ENCODE results near the gene TRAM2.

TRAM2 gene

DNA sequence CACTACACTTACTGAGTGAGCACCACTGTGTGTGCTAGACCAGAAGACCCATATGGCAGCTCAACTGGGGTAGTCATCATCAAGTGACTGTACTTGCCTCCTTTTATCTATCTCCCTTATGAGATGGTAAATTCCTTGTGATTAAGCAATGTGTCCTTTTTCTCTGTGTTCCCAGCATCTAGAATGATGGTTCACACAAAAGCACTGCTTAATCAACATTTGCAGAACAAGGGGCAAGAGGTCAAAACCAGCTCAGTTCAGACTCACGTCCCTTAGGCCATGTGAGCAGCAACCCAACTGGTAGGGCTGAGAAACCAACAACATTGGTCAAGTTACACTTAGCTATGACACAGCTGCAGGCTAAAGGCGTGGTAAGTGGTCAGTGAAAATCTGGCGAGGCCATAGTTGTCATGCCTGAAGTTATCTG is 10.0 kb downstream of the TRAM2 start:
- DNase-seq (ENCODE audit: low read depth in 2 of 2), result no peak

DNA sequence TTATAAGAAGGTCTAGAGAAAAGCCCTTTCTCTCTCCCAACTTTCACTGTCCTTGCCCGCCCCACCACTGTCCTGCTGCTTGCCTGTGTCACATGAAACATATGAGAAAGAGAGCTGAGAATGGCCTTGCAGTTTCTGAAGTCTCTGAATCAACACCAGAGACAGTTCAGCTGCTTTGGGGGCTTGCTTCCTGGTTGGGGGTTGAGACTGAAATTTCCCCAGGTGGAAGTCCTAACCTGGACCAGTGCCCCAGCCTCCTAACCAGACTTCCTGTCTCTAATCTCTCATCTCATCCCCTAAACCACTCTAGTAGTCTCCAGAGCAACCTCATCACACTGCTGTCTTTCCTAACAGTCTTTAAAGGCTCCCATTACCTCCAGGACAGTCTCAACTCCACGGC is 10.7 kb downstream of the TRAM2 start:
- no peak for DNase-seq (ENCODE audit: low read depth in 2 of 2)

DNA sequence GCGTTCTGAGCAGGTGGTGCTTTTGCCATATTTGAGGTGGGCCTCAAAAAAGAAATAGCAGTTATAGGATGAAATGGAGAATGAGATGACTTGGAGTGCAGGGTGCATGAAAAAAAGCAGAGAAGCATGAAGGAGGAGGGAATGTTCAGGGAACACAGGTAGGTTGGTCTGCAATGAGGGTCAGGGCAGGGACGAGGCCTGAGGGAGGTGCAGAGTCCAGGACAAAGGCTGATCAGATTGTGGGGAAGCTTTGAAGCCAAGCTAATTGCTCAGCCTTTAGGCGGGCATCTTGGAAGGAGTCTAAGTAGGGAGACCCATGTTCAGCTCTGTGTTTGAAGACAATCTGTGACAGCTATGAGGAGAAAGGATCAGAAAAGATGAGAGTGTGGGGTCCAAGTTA is 12.0 kb downstream of the TRAM2 start:
- no peak for DNase-seq (ENCODE audit: low read depth in 2 of 2)

DNA sequence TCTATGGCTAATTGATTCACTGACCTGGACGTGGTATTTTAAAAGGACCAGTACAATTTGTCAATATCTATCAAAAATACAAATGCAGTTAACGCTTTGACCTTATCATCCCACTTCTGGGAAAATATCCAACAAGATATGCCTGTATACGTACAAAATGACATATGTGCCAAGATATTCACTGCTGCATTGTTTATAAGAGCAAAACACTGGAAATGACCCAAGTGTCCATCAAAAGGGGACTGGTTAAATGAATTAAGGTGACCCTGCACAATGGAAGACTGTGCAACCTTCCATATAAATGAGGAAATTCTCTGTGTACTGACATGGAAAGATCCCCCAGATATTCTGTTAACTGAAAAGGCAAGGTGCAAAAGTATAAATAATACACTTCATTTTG is 13.9 kb downstream of the TRAM2 start:
- DNase-seq (ENCODE audit: low read depth in 2 of 2), result no peak

DNA sequence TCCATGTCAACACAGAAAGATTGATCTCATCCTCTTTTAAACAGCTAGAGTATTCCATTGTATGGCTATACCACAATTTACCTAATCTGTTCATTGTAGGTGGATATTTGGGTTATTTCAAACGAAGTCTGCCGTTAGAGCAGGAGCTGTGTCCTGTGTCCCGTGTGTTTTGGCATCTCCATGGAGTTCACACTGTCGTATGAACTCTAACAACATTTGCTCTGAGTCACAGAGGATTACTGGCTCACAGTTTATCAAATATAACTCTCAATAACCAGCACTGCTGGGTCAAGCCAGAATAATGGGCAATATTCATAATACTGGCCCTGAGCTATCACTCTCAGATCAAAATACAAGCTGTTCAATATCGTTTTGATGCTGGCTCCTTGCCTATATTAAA is 16.4 kb downstream of the TRAM2 start:
- DNase-seq (ENCODE audit: low read depth in 2 of 2), result no peak

DNA sequence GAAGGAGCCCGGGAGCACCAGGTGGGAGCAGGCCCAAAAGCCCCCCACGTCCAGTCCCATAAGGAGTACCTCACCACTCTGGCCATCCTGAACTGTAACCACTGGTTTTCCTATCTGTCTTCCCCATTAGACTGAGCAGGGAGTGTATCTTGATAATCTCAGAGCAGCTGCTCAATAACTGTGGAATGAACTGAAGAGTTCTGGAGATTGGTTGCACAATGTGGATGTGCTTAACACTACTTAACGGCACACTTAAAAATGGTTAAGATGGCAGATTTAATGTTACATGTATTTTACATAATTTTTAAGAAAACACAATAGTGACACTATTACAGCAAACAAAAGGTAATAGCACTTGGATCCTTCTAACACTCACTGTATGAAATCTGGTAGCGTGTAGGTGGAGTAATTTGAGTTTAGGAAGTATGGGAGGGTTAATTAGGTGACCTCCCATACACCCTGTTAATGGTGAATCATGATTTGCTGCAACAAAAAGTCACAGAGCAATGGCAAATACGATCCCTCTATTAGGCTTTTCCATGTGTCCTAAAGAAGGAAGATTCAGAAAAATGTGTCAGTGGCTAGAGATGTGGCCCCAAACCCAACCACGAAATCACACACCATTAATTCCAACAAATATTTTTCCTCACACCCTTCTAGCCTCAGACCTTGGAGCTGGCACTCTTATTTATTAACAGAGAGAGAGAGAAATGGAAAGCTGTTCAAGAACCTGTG is 18.4 kb downstream of the TRAM2 start:
- DNase-seq (ENCODE audit: low read depth in 2 of 2), result no peak

DNA sequence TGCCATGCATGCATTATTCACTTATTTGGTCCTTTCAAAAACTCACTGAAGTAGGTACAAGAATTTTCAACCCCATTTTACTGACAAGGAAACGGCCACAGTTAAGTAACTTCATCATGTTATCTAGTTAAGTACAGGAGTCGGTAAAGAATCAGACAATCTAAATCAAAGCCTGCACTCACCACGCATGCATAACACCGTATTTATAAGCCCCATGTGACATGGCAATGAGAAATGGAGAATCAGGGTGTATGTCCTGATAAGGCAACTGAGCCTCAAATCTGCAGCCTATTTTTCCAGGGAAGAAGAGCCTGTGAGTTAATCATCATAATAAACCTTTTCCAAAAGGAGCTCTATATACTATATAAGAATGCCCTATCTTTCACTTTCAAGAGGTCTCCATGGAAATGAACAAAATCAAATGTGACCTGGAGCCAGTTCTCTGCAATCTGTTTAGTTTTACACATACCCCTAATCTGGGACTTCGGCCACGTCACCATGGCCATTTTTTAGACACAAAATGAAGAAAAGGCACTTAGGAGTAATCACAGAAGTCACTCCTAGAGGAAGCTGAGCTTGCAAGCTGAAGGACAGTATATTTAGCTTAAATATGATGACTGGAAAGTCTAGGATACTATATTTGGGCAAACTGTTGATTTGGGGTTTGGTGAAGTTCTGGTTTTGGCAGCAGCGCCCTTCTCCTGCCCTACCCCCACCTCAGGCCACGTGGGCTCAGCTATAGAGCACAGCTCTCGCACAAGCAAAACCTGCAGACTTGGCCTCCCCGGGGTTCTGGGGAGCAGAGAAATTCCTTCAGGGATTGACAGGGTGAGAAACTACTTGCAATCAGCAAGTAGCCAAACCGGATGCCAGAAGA is 19.2 kb downstream of the TRAM2 start:
- no peak for DNase-seq (ENCODE audit: low read depth in 2 of 2)

DNA sequence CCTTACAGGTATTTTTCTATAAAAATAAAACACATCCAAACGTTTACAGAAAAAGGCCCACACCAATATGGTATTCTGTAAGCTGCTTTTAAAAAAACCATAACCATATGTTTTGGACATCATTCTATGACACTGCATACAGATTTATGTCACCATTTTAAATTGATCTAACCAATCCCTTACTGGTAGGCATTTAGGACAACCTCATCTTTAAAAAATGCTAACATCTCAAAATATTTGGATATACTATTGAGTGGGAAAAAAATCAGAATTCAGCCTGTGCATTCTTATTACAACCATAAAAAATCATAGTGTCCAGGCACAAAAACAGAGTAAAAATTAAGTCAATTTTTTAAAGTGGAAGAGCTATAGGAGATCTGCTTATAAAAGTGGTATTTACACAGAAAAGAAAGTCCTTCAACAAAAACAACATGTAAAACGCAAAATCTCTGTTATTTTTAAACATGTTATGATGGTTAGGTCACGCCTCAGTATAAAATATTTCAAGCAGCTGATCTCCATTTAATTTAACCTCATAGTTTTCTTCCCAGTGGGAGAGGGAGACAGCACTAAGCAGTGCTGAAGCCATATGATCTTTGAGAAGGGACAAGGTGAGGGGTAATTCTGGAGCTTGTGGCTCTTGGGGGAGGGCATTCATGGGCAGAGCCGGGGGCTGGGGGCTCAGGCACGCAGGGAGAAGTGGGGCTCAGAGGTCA is 21.2 kb downstream of the TRAM2 start:
- DNase-seq (ENCODE audit: low read depth in 2 of 2), result no peak

DNA sequence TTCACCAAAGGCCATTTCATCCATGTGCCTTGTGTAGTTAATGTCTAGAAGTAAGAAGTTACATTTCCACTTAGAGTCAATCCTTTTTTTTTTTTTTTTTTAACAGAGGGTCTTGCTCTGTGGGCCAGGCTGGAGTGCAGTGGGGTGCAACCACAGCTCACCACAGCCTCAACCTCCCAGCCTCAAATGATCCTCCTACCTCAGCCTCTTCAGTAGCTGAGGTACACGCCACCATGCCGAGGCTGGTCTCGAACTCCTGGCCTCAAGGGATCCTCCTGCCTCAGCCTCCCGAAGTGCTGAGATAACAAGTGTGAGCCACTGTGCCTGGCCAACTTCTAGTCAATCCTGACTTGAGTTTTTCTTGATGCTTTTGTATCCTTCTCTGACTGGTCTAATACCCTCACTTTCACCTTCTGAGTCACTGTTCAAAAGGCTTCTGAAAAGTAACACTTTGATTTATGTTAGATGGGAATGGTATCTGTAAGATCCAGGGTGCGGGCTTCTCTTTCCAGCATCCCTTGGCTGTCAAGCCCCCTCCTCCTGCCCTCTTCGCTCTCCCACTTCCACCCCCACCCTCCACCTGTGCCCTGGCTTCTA is 22.1 kb downstream of the TRAM2 start:
- DNase-seq (ENCODE audit: low read depth in 2 of 2), result no peak

DNA sequence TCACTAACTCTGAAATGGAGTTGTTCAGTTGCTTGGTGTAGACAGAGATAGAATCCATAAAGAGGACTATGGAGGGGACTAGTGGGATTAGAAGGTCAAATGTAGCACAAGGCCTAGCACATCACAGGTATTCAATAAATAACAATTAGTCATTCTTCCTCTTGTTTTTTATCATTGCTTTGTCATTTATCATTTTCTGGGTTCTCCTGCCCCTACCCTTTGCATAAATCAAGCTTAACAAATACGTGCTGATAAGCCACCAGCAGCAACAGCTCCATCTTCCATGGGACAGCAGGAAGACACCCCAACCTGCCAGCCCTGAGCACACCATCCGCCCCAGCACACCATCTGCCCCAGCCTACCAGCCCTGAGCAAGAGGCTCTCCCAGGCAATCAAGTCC is 23.1 kb downstream of the TRAM2 start:
- no peak for DNase-seq (ENCODE audit: low read depth in 2 of 2)

DNA sequence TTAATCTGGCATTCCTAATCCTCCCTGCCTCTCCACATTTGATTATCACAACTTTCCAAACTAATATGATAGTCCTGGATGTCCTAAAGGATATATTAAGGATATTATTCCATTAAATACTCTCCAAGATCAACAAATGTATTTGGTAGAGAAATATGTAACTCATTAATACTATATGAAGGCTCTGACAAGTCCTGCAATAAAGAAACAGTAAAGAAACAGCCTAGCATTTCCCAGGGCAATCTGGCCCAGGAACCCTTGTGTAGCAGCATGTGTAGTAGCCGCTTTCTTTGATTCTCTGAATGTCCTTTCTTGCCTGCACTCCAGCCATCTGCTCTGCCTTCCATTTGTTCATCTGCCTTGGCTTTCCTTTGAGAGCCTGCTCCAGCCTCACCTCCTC is 23.7 kb downstream of the TRAM2 start:
- no peak for DNase-seq (ENCODE audit: low read depth in 2 of 2)

DNA sequence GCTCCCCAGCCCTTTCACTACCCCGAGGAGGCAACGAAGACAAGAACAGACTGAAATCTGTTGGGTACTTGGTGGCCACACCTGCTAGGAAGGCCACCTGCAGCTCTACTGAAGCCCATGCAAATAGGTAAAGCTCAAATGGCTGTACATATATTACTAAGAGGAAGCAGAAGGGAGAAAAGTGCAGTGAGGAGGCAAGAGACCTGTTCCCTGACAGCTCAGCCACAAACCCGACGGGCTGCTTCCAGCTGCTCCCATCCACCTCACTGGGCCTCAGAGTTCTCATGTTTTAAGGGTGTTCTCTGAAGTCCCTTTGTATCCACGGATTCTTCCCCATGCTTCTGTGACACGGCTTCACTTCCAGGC is 24.6 kb downstream of the TRAM2 start:
- no peak for DNase-seq (ENCODE audit: low read depth in 2 of 2)

DNA sequence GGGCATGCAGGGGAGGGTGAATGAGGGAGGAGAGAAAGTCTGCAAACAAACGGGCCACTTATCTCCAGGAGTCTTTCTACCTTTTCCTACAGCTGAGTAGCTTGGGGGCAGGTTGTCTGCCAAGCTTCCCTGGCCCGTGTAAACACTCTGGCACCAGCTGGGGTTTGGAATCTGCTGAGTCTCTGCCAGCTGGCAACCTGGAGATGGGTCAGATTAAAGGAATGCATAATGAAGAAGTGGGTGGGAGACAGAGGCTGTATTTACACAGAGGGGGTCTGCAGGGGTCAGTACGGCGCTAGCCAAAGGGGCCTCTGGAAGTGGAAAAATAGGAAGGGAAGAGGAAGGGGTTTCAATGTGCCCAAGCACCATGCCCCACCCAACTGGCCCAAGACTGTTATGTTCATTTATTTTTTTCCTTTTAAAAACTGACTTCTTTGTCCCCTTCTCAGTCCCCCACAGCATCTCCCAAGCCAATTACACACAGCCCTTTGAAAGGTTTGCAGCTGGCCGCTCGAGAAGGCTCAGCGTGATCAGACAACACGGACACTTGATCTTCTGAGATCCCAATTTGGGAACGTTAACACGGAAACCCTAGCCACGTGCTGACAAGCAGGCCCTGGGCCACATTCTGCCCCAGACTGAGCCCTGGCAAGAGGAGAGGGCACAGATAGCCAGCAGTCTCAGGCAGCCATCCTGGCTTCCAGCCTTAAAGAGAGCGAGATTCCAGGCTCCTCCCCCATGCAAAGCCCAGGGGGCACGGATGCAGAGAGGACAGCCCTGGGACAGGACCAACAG is 25.2 kb downstream of the TRAM2 start:
- no peak for DNase-seq (ENCODE audit: low read depth in 2 of 2)

DNA sequence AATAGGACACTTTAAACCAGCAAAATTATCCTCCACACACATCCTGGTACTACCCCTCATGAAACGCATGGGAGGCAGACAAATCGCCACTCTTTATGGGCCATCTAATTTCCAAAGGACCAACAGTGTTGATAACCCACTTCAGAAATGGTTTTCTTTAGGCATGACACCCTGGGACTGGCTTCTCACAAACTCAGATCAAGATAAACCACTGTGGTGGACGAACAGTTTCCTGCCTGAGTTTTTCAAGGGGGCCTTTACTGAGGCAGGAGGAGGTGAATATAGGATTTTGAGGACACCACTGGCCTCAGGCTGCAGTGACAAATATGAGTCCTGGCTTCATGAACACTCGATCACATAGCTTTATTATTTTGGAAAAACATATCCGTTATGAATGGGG is 26.0 kb downstream of the TRAM2 start:
- no peak for DNase-seq (ENCODE audit: low read depth in 2 of 2)

DNA sequence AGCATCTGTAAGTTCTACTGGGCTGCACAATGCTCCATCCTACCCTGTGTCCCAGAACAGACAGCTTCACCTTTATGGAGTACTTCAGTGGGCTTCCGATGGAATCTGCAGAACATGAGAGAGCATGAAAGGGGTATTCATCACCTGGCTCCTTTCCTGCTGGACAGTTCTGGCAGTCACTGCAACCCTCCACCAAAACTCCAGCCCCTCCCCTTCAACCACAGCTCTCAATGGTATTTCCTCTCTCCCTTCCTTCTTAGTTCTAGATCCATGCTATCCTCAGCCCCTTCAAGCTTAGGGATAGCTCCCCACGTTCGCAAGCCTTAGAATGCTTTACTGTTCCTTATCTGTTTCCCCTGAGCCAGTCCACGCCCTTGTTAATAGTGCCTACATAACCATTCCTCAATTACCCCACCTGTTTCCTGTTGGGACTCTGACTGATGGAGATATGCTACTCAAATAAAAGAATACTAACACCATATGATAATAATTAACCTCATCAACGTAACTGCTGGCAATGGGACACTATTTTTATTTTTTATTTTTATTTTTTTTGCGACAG is 26.8 kb downstream of the TRAM2 start:
- no peak for DNase-seq (ENCODE audit: low read depth in 2 of 2)

DNA sequence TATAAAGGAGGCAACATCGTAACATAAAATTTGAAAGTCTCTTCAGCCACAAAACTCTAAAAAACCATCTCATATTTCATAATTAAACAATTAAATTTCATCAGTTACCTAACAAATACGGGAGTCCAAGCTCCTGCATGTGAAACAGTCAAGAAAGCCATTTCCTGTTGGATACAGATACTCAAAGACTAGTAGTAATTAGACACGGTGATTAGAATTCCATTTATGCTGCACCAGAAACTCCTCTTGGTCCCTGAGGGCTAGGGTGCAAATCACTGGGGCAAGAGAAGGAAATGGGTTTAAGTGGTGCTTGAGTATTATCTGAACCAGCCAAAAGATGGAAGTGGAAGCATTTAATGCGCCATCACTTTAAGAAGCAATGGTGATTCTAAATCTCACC is 27.4 kb downstream of the TRAM2 start:
- DNase-seq (ENCODE audit: low read depth in 2 of 2), result no peak

DNA sequence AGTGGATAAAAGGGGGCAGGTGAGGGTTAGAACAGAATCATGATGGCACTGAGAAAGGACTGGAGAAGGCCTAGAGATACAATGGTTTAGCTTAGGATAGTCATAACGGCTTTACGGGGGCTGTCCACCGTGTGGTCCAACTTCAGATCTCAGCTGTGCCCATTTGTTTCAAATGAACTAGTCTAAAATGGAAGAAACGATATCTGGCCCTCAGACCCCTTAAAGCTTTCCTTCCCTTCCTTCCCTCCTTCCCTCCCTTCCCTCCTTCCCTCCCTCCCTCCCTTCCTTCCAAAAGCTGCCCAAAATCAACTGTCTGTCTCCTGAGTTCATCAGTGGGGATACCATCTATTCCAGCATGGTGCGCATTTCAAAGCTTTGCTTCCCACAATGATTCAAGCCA is 27.9 kb downstream of the TRAM2 start:
- DNase-seq (ENCODE audit: low read depth in 2 of 2), result no peak

DNA sequence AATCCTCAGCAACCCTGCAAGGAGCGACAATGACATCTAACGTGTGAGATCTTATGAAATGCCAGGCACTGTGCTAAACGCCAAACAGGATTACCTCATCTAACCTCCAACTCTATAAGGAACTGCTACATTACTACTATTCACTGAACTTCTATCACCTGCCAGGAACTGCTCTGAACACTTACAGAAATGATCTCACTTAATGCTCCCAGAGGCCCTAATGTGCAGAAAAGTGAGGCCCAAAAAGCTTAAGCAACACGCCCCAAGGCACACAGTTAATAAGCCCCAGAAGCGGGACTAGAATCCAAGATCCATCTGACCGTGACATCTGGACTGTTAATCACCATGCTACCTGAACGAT is 28.5 kb downstream of the TRAM2 start:
- no peak for DNase-seq (ENCODE audit: low read depth in 2 of 2)

DNA sequence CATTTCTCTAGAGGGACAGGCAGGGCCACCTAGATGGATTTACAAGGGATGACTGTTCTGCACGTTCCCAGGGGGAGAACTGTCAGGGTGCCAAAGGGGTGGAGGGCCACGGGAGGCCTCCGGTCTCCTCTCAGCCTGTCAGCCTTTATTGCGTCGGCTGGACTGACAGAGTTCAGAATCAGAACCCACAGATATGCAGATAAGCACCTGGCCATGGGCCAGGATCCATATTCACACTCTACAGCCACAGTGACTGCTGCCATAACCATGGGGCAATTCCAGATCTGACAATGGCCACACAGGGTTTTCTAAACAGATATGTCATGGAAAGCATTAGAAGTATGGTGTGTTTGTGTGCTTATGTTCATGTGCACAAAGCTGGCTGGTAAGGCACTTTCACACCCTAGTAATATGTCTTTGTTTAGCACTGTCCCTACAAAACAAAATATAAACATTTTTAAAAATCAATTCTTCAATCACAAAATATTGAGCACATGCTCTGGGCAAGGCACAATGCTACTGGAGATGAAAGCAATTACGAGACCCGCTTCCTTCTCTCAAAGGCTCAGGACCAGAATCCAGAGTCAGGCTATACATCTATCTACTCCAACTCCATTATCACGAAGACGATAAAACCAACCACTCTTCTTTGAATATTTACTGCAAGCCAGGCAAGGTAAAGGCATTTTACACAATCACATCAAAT is 29.1 kb downstream of the TRAM2 start:
- no peak for DNase-seq (ENCODE audit: low read depth in 2 of 2)

DNA sequence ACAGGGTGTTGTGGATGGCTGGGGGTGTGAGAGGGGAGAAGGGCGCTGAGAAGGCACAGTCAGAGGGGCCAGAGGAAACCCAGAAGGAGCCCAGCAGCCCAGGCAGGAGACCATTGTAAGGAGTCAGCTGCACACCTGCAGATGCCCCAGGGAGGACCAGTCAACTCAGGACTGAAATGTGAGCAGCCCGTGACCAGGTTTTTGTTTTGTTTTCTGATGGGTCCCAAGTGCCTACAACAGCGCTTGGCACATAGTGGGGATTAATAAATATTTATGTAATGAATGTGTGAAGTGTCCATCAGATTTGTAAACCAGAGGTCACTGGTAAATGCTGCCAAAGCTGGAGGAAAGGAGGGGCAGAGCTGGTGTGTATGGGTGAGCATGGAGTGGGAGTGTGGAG is 30.2 kb downstream of the TRAM2 start:
- no peak for DNase-seq (ENCODE audit: low read depth in 2 of 2)

DNA sequence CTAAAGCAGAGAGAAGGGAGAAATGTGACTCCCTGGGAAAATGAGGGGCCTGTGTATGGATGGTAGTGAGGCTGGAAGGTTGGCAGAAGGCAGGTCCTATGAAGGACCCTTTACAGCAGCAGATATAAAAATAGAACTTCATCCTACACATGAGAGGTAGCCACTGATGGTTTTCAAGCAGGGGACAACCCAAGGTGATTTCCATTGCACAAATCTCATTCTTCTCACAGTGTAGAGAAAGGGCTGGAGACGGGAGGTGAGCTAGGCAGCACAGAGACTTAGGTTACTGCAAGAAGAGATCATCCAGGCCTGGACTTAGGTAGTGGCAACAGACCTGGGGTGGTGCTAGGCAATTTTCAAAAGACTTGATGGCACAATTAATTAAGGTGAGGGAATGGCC is 30.7 kb downstream of the TRAM2 start:
- DNase-seq (ENCODE audit: low read depth in 2 of 2), result no peak
